HCT116 (cell line): Measurements from ENCODE around the gene TWIST2. TPM values are rescaled to one million over a fixed set of nuclear protein-coding genes. Genes with fewer than 3 reads are reported as not detected.

ENCODE experiments used
- ATAC-seq: fragments of 200-7000 bp; cut with Tn5 transposase; 2 replicates; pipeline ENCODE4 v1.9.1; 2020; ENCODE audit warnings: mild to moderate bottlenecking, moderate library complexity
- BruUV-seq: library from RNA; stranded (reverse); fragments of 400-500 nt; replicated peaks from 2 replicates; lab custom pipeline; 2021; lab: Mats Ljungman, UMichigan
- CTCF ChIA-PET: fragments of 300-600 bp; sonication (Branson Sonifier 250); formaldehyde crosslinking; loops from one replicate; lab custom pipeline; 2021; ENCODE audit warnings: antibody characterized with exemption; lab: Charles Lee
- POLR2A ChIA-PET: fragments of 300-600, 350-600 bp; sonication (Branson Sonifier 250); formaldehyde crosslinking; loops from one replicate; lab custom pipeline; 2021; ENCODE audit warnings: antibody characterized with exemption; lab: Charles Lee
- RAD21 ChIA-PET, 2 experiments: fragments of 300-600 bp; sonication (Branson Sonifier 250); formaldehyde crosslinking; loops; one replicate each; lab custom pipeline; 2023; ENCODE audit warnings: low total read pairs in 2 of 2; ENCODE audit not compliant: uncharacterized antibody in 2 of 2, unreplicated experiment in 2 of 2, low non-redundant PET in 1 of 2; lab: Charles Lee
- DNase-seq: peaks from one replicate; pipeline ENCODE4 v3.0.0-alpha.2; 2010; ENCODE audit warnings: low read depth, low spot score
- H2AFZ ChIP-seq: fragments of 200-600 bp; shearing (Covaris generic), sonication (generic); 2 replicates; pipeline ENCODE4 v1.6.1; 2017; ENCODE audit warnings: low read depth, mixed run types, mixed read lengths, antibody characterized with exemption, low read length; ENCODE audit not compliant: poor library complexity, severe bottlenecking
- H3K27ac ChIP-seq: 2 replicates; pipeline ENCODE4 v1.5.1; 2012; ENCODE audit warnings: low read depth, low read length
- H3K27me3 ChIP-seq: fragments of 200-600 bp; sonication (generic); 2 replicates; pipeline ENCODE4 v1.6.1; 2016; ENCODE audit warnings: mixed run types, low read length, mixed read lengths; ENCODE audit not compliant: insufficient read depth
- H3K36me3 ChIP-seq, 2 experiments: fragments of 200-500 bp in 1 of 2; fragments of 200-600 bp in 1 of 2; sonication (Bioruptor generic) in 1 of 2; sonication (generic) in 1 of 2; 2 replicates each; pipeline versions ENCODE4 v1.5.1 to v1.6.1; 2014 to 2016; ENCODE audit warnings: low read length in 2 of 2, inconsistent platforms in 1 of 2, mixed read lengths in 1 of 2, mixed run types in 1 of 2; ENCODE audit not compliant: insufficient read depth in 2 of 2, control insufficient read depth in 1 of 2
- H3K4me1 ChIP-seq, 2 experiments: fragments of 200-600 bp in 1 of 2; sonication (generic) in 1 of 2; 2 replicates each; pipeline versions ENCODE4 v1.5.1 to v1.6.1; 2012 to 2017; ENCODE audit warnings: low read length in 2 of 2, inconsistent platforms in 1 of 2, mild to moderate bottlenecking in 1 of 2, mixed read lengths in 1 of 2, mixed run types in 1 of 2, moderate library complexity in 1 of 2; ENCODE audit not compliant: insufficient read depth in 2 of 2, control insufficient read depth in 1 of 2
- H3K4me2 ChIP-seq: fragments of 200-600 bp; sonication (generic); 2 replicates; pipeline ENCODE4 v1.6.1; 2017; ENCODE audit warnings: mixed run types, low read length, mixed read lengths
- H3K4me3 ChIP-seq, 2 experiments: fragments of 200-600 bp in 1 of 2; sonication (generic) in 1 of 2; replicated peaks in 1 of 2; 2 replicates each; pipeline ENCODE4 v1.5.1; 2011 to 2016; ENCODE audit warnings: low read length in 2 of 2, control low read depth in 1 of 2, low read depth in 1 of 2, mild to moderate bottlenecking in 1 of 2, mixed read lengths in 1 of 2, mixed run types in 1 of 2
- H3K79me2 ChIP-seq: fragments of 200-600 bp; sonication (generic); 2 replicates; pipeline ENCODE4 v1.6.1; 2017; ENCODE audit warnings: mild to moderate bottlenecking, mixed run types, low read length, moderate library complexity, mixed read lengths; ENCODE audit not compliant: insufficient read depth
- H3K9ac ChIP-seq: fragments of 200-600 bp; sonication (generic); 2 replicates; pipeline ENCODE4 v1.6.1; 2016; ENCODE audit warnings: low read length, mixed read lengths
- H3K9me2 ChIP-seq: fragments of 200-600 bp; sonication (generic), shearing (Covaris generic); 2 replicates; pipeline ENCODE4 v1.6.1; 2017; ENCODE audit warnings: mixed run types, mild to moderate bottlenecking, moderate library complexity; ENCODE audit not compliant: insufficient read depth
- H3K9me3 ChIP-seq, 2 experiments: fragments of 200-500 bp in 1 of 2; fragments of 200-600 bp in 1 of 2; sonication (Bioruptor generic) in 1 of 2; sonication (generic) in 1 of 2; 2 replicates each; pipeline ENCODE4 v1.6.1; 2014 to 2017; ENCODE audit warnings: low read length in 2 of 2, mixed read lengths in 2 of 2, inconsistent platforms in 1 of 2, low read depth in 1 of 2, mild to moderate bottlenecking in 1 of 2, mixed run types in 1 of 2, moderate library complexity in 1 of 2; ENCODE audit not compliant: control insufficient read depth in 1 of 2, insufficient read depth in 1 of 2
- H4K20me1 ChIP-seq: fragments of 200-600 bp; sonication (generic), shearing (Covaris generic); 2 replicates; pipeline ENCODE4 v1.6.1; 2017; ENCODE audit warnings: mixed run types, mild to moderate bottlenecking, moderate library complexity; ENCODE audit not compliant: insufficient read depth
- ATF3 ChIP-seq: IDR thresholded peaks from 2 replicates; pipeline ENCODE4 v1.6.1; 2012
- CBX3 ChIP-seq: IDR thresholded peaks from 2 replicates; pipeline ENCODE4 v1.6.1; 2012; ENCODE audit warnings: low read depth
- CEBPB ChIP-seq: IDR thresholded peaks from 2 replicates; pipeline ENCODE4 v1.6.1; 2012; ENCODE audit warnings: low read depth
- EGR1 ChIP-seq: IDR thresholded peaks from 2 replicates; pipeline ENCODE4 v1.6.1; 2012; ENCODE audit warnings: low read depth
- ELF1 ChIP-seq: IDR thresholded peaks from 2 replicates; pipeline ENCODE4 v1.6.1; 2012; ENCODE audit warnings: low read depth, borderline replicate concordance
- EZH2 ChIP-seq: fragments of 200-600 bp; sonication (generic); IDR thresholded peaks from 2 replicates; pipeline ENCODE4 v1.6.1; 2017; ENCODE audit warnings: antibody characterized with exemption, mixed run types
- EZH2phosphoT487 ChIP-seq: fragments of 200-600 bp; IDR thresholded peaks from 2 replicates; pipeline ENCODE4 v1.6.1; 2018; ENCODE audit warnings: antibody characterized with exemption, borderline replicate concordance
- FOSL1 ChIP-seq: IDR thresholded peaks from 2 replicates; pipeline ENCODE4 v1.6.1; 2012; ENCODE audit warnings: low read depth
- MAX ChIP-seq: IDR thresholded peaks from 2 replicates; pipeline ENCODE4 v1.6.1; 2012
- POLR2A ChIP-seq: IDR thresholded peaks from 2 replicates; pipeline ENCODE4 v1.7.0; 2011; ENCODE audit warnings: borderline replicate concordance; ENCODE audit not compliant: insufficient read depth, insufficient read length; ENCODE audit errors: extremely low read depth
- REST ChIP-seq: IDR thresholded peaks from 2 replicates; pipeline ENCODE4 v1.6.1; 2012; ENCODE audit warnings: low read depth
- SIN3A ChIP-seq: IDR thresholded peaks from 2 replicates; pipeline ENCODE4 v1.6.1; 2012; ENCODE audit warnings: low read depth
- SP1 ChIP-seq: IDR thresholded peaks from 2 replicates; pipeline ENCODE4 v1.6.1; 2012; ENCODE audit warnings: low read depth
- TCF7L2 ChIP-seq: IDR thresholded peaks from 2 replicates; pipeline ENCODE4 v1.7.0; 2011; ENCODE audit warnings: borderline replicate concordance, inconsistent platforms; ENCODE audit not compliant: insufficient read depth, insufficient read length; ENCODE audit errors: extremely low read depth
- intact Hi-C: fragments of 100-400 bp; cut with micrococcal nuclease; formaldehyde crosslinking; loops from 2 replicates; pipeline ENCODE4 v1.10.0; 2022
- total RNA-seq: library from RNA; stranded (reverse); gene quantifications from one replicate; pipeline ENCODE4 v1.2.1, GENCODE V29; 2021; ENCODE audit not compliant: unreplicated experiment
- TF ChIP-seq, protein P1 (sequence below): IDR thresholded peaks from 2 replicates; pipeline ENCODE4 v1.6.1; 2011; ENCODE audit warnings: mild to moderate bottlenecking, low read length, moderate library complexity; ENCODE audit not compliant: insufficient replicate concordance; ENCODE audit errors: extremely low read depth

The TWIST2 gene
- total RNA-seq, 1 experiment from 2014 or later: not detected

DNA sequence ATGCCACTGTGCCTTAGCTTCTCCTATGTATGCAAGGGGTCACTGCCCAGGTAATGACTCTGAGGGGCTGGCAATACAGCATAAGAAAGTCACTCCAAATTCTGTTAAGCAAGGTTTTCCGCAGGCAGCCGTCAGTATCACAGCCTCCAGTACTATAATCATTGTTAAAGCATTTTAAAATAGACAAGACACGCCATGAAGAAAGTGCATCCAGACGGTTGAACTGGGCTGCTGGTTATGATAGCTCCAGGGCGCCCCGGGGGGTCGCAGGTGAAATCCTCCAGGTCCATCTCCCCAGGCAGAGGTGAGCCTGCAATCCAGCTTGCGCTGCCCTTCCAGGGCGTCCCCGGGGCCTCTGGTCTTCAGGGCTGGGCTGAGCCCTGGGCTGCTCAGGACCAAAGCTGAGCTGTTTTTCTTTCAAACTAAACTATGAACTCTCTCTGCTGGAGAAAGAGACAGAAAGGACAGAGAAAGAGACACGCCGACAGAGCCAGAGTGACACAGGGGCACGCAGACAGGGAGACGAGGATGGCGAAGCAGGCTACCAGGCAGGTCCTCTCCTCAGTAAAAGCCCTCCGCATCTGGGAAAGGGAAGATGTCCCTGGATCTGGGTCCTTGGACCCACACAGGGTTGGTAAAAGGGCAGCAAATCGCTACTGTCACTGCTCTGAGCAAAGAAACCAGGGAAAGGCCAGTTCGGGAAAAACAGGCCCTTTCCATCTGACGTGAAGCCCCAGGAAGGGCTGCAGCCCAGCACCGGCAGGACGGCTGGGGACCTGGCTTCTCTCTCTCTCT lies 2.1 kb upstream of the TWIST2 start:
- intact Hi-C loops: no loop called here
- Histone ChIP-seq H3K4me2 (no peak overlapping the region), H3K9me2 (no peaks in the 10 kb centered on the region), H3K27ac (no peak overlapping the region), H3K4me1 (no peaks in the 10 kb centered on the region), H3K4me3 (no peak overlapping the region), H4K20me1 (no peaks in the 10 kb centered on the region), H3K9ac (no peak overlapping the region), H2AFZ (no peak overlapping the region), H3K36me3 (no peaks in the 10 kb centered on the region), H3K9me3 (no peaks in the 10 kb centered on the region), H3K79me2 (no peaks in the 10 kb centered on the region), H3K27me3 (no peaks in the 10 kb centered on the region)
- TF ChIP-seq EZH2phosphoT487 (no peak), EGR1 (no peak), CEBPB (no peak), SP1 (no peak), FOSL1 (no peak), EZH2 (no peak)
- TF ChIP-seq, protein P1, sequence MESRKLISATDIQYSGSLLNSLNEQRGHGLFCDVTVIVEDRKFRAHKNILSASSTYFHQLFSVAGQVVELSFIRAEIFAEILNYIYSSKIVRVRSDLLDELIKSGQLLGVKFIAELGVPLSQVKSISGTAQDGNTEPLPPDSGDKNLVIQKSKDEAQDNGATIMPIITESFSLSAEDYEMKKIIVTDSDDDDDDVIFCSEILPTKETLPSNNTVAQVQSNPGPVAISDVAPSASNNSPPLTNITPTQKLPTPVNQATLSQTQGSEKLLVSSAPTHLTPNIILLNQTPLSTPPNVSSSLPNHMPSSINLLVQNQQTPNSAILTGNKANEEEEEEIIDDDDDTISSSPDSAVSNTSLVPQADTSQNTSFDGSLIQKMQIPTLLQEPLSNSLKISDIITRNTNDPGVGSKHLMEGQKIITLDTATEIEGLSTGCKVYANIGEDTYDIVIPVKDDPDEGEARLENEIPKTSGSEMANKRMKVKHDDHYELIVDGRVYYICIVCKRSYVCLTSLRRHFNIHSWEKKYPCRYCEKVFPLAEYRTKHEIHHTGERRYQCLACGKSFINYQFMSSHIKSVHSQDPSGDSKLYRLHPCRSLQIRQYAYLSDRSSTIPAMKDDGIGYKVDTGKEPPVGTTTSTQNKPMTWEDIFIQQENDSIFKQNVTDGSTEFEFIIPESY: no peak
- ChIA-PET CTCF (no interaction called here), RAD21 (no interaction called here), POLR2A (no interaction called here)
- ATAC-seq (no peak), DNase-seq (no peak)
- no TSS peak for BruUV-seq

DNA sequence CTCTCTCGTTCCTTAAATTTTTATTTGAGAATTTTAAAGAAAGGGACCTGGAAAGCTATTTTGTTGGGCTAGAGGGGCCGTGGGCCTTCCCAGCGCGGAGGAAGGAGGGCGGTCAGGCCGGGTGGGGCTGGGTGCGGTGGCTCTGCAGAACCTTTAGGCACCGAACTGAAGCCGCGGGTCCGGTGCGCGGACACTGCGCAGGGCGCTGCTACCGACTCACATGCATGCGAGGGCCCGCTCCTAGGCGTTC lies 1.6 kb upstream of the TWIST2 start:
- Histone ChIP-seq H3K27me3 (no peaks in the 10 kb centered on the region), H3K36me3 (no peaks in the 10 kb centered on the region), H3K4me2 (no peak overlapping the region), H3K27ac (no peak overlapping the region), H3K4me3 (no peak overlapping the region), H3K9me3 (no peaks in the 10 kb centered on the region), H4K20me1 (no peaks in the 10 kb centered on the region), H3K9ac (no peak overlapping the region), H2AFZ (no peak overlapping the region), H3K9me2 (no peaks in the 10 kb centered on the region), H3K79me2 (no peaks in the 10 kb centered on the region), H3K4me1 (no peaks in the 10 kb centered on the region)
- RAD21 ChIA-PET: no interaction called here
- ATAC-seq: no peak
- BruUV-seq: no TSS peak
- POLR2A ChIA-PET: no interaction called here
- no peak for DNase-seq
- CTCF ChIA-PET: no interaction called here
- intact Hi-C loops: no loop called here
- no peak for TF ChIP-seq ATF3
- TF ChIP-seq MAX: no peak
- TF ChIP-seq CBX3: no peak
- TF ChIP-seq CEBPB: no peak
- no peak for TF ChIP-seq POLR2A
- TF ChIP-seq TCF7L2: no peak
- TF ChIP-seq SIN3A: no peak
- TF ChIP-seq ELF1: no peak
- TF ChIP-seq REST: no peak
